DMS 273 (cell line): Measurements from ENCODE around the gene CLIP1.

Experiments
- DNase-seq: peaks from one replicate; lab custom pipeline; 2025; ENCODE audit not compliant: unreplicated experiment; lab: John Stamatoyannopoulos, UW

Gene CLIP1

DNA sequence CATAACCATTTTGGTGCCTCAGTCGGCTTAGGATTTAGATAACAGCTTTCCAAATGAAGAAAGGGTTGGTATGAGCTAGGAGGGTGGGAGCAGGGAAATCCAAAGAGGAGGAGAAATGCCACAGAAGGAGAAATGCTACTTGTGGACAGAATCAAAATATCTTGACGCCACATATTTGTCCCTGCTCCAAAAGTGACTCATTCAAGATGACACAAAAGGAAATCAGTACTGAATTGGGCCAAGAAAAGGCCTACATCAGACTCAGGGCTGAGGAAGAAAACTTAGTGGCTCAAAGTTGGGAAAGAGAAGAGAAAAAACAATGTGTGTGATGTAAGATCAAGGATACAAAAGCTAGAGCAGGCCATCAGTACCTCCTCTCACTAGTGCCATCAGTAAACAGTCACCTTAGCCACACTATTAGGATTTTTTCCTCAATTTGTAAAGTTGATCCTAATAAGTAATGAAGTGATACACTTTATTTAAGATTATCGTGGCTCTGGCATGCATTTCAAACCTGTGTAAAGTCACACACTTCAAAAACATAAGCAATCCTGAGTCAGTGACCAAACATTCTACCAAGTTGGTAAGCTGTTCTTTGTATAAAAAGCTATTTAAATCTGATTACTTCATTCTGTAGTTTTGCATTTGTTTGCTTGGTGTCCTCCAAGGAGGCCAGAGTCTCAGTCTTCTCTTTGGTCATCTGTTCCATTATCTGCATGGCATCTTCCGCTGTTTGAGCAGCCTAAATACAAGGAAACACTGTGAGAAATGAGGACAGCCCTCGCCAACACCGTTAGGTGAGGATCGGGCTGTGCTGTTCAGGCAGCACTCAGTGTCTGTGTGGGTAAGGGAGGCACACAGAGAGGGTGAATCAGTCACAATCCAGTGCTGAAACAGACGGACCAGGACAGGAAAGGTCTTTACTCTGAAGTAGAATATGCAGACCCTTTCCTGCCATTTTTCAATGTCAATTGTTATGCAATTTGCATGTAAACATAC, 103.6 kb downstream of the CLIP1 start:
- no peak for DNase-seq

DNA sequence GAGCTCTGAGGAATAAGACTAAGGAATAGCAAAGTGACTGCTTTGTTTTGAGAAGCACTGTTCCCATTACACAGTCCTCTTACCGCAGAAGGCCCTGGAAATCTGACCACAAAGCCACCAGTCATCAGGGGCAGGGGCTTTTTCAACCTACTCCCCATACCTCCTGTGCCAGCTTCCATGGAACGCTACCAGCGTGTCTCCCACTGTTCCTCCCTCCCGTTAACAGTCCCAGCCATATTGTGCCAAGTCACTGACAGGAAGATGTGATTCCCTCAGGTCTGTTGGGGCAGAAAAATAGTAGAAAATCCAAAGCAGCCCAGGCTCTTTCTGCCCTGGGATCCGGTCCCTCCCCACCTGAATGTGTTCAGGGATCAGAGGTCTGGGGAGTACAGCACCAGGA, 109.5 kb downstream of the CLIP1 start:
- no peak for DNase-seq

DNA sequence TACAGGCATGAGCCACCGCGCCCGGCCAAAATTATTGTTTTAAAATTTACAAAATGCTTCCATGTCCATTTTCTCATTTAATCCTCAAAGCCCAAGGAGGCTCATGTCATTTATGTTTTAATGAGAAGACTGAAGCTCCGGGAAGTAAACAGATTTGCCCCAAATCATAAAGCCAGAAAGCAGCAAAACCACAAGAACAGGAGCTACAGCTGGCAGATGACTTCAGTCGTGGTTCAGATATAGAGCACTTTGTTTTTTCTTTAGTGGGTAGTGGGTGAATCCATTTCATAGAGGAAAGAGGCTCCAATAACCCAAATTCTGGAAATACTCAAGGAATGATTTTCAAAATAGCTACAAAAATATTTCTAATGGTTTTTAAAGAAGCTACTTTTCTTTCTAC, 110.8 kb downstream of the CLIP1 start:
- DNase-seq = no peak

DNA sequence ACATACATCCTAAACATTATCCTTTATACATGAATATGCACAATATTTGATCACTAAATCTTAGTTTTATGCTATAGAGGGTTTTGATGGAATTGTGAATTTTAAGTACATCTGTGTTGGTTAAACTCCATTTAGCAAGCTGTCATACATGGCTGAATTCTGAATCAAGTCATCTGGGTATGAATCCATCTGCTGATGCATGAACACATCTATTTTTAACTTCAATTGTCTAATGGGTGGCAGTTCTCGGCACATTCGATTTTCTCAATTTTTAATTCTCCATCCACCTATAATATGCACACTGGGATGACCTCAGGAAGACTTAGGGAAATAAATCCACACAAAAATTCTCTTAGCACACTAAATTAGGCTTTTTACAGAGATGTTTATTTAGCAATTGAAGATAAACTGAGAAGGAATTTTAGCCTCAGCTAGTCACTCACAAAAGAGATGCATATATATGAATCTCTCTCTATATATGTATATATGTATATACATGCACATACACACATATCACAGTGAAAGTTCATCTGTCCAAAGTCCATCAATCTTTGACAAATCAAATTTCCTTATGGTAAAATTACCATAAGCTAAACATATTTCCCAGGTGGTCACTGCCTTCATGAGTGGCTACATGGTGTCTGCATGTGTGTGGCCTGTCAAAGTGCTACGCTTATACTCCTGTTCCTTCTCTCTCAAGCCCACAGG, 111.7 kb downstream of the CLIP1 start:
- DNase-seq = no peak

DNA sequence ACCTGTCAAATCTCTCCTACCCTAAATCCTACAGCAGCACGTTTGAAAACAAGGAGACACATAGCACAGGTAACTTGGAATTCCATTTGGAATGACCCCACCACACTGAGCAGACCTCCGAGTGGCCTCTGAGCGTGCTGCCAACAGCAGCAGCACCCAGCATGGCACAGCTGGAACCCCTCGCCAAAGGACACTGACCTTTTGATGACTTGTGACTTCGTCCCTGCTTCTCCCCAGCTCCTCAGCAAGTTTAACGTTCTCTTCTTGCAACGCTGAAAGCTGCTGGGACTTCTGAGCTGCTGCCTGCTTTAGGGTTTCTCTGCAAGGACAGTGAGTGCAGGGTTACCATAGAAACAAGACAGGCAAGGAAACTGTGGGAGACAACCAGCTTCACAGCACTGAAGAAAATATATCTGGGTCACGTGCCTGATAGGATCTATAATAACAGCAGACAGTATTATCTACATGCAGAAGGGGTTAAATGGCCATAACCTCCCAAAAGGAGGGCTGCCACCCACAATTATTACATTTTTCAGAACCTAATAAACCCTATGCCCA, 112.8 kb downstream of the CLIP1 start:
- DNase-seq = no peak

DNA sequence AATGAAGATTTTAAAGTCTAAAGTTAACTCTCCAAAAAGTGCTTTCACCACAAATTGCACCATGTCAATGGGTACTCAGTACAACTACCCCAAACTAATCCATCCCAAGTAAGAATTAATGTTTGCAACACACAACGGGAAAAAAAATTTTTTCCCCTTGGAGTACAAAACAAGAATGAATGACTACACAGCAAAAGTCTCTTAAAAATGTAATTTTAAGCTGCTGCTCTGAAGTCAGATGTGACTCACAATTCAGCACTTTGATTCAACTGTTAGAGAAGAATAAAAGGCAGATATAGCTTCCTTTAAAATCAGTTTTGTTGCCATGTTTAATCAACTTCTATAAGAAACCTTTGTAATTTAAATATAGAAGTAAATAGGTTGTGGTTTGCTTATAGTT, 113.7 kb downstream of the CLIP1 start:
- no peak for DNase-seq

DNA sequence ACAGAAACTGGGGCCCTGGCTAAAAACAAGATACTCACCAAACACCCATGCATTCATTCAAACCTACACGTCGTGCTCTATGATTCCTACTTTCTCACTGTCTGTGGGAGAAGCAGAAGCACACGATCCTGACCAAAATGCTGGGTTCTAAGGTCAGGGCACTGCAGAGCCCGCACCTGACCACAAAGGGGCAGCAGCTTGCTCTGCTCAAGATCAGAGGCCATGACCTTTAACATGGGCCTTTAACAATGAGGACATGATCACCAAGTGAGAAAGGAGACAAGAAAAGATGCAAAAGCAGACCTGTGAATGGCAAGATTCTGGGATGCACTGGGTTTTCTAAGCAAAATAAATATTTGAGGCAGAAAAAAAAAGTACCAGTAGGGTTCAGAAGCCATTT, 116.1 kb downstream of the CLIP1 start:
- no peak for DNase-seq

DNA sequence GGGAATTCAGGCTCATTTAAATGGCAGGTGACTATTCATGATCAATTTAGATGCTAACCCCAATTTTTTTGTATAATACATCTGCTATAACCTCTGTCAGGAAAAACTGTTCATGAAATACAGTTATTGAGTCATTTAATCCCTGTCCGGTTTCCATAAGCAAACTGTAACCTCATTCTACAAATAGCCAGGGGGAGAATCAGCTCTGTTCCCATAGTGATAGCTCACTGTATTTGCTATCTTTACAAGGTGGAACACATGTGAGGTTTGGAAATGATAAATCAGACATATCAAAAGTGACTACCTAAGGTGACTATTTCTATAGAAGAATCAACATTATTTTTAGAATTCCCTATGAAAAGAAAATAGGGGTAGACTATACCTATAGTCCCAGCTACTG, 117.5 kb downstream of the CLIP1 start:
- DNase-seq = no peak

DNA sequence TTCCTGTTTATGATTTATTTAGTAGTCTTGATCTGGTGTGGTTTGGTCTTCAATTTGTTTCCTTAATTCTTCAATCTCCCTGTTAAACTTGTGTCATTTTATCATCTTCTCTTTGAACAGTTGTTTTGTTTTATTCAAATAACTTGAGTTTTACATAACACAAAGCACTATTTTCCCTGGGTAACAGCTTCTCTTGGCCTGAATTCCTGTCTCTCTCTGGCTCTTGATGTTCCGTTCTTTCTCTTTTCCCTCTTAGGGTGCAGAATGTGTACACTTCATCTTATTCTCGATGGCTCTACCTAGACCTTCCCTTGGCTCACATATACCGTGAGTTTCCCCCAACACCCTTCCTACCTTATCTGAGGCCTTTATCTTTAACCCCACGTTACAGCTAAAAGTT, 119.4 kb downstream of the CLIP1 start:
- no peak for DNase-seq

DNA sequence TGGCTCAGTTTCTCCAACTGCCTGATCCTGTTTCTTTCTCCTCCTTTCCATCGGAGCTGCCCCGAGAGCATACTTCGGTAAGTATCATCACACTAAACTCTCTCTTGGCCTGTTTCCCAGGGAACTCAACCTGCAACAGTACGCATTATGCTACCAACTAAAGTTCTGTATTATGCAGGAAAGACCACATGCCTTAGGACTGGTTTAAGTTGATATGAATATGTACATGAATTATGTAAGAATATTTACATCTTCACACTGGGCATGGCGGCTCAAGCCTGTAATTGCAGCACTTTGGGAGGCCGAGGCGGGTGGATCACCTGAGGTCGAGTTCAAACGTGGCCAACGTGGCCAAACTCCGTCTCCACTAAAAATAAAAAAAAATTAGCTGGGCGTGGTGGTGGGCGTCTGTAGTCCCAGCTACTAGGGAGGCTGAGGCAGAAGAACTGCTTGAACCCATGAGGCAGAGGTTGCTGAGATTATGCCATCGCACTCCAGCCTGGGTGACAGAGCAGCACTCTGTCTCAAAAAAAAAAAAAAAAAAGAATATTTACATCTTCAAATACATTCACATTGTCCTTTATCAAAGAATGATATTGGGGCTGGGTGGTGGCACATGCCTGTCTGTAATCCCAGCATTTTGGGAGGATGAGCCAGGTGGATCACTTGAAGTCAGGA, 124.3 kb downstream of the CLIP1 start:
- DNase-seq = no peak

DNA sequence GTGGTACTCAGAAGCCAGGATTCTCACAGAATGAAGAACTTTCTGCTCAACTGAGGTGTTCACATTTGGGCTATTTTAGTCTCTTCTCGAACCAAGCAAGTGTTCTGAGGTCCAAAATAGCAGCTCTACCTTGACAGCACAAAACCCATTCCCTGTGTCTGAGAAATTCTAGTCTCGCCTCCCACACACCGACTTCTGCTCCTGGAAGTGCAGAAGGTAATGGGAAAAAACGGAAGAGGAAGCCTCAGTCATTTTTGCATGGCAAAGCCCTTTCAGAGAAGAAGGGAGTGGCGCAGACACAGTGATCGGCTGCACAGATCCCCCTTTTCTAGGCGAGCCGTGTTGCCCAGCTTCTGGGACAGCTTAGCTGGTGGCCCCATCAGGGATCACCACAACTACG, 125.0 kb downstream of the CLIP1 start:
- DNase-seq = no peak

DNA sequence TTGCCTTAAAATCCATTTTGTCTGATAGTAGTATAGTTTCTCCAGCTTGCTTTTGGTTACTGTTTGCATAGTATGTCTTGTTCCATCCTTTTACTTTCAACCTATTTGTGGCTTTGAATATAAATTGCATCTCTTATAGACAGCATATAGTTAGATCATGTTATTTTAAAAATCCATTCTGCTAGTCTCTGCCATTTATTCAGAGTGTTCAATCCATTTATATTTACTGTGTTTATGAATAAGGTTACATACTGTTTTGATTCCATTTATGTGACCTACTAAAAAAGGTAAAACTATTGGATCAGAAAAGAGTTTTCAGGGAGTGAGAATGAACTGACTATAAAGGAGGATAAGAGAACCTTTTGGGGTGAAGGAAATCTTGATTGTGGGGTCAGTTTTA, 126.6 kb downstream of the CLIP1 start:
- DNase-seq = no peak

DNA sequence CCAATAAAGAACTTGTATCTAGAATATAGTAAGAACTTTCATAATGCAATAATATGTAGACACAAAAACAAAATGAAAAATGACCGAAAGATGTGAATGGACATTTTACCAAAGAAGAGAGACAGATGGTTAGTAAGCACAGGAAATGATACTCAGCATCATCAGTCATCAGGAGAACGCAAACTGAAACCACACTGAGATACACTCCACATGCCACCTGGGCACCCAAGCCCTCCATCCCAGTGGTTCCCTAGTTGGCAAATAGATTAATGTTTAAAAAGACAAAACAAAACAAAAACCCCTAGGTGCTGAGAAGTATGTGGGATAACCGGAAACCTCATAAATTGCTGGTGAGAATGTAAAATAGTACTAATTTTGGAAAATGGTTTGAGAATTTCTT, 129.4 kb downstream of the CLIP1 start:
- DNase-seq = no peak

DNA sequence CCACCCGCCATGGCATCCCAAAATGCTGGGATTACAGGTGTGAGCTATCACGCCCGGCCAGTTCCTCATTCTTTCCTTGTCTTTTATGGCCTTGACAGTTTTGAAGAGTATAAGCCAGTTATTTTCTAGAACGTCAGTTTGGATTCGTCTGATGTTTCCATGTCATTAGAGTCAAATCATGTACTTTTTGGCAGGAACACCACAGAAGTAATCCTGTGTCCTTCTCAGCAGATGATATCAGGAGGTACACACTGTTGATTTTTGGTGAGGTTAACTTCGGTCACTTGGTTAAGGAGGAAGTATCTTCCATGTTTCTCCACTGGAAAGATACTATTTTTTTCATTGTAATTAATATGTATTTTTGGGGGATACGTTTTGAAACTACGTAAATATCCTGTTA, 131.0 kb downstream of the CLIP1 start:
- DNase-seq = no peak

DNA sequence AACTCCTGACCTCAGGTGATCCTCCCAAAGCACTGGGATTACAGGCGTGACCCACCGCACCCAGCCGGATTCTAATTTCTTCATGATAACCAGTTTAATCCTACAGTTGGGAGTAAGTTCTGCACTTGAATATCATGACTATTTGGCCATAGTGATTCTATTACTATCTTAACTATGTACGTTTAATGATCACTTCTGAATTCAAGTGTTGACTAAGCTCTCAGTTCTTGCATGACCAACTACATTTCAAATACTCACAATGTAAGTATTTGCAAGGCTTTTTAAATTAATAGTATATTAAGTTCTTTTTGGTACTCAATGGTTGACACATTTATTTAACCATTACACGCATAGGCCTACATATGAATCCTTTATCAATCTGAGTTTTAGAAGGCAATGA, 138.8 kb downstream of the CLIP1 start:
- no peak for DNase-seq

DNA sequence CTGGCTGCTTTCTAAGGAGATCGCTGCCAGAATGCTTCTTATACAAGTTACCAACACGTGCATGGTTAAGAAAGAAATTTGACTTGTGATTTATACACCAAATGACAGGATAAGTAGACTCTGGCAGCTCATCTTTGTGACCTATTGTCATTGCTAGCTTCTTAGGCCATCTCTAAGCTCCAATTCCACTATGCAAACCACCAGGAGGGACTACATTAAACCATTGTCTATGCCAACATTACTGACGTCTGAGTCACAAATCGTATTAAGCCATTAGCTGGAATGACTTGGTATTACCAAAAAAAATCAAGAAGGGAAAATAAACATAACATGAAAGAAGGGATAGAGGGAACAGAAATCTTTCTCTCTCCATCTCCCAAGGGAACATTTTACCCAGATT, 140.4 kb downstream of the CLIP1 start:
- DNase-seq = no peak

DNA sequence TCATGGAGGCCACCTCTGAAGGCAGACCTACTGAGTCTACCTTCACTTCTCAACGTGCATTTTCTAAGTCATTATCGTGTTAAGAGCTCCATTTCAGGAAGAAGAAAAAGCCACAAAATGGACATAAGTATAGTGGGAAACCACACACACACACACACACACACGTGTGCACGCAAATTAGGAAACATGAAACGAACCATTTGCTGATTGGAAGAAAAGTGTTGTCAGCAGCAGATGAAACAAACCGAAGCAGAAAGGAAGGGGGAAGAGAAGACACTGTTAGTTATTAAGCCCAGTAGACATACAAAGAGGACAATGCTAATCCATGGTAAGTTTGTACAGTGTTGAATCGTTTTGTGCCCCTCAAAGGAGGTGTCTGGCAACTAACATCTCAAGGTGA, 146.2 kb downstream of the CLIP1 start:
- no peak for DNase-seq

DNA sequence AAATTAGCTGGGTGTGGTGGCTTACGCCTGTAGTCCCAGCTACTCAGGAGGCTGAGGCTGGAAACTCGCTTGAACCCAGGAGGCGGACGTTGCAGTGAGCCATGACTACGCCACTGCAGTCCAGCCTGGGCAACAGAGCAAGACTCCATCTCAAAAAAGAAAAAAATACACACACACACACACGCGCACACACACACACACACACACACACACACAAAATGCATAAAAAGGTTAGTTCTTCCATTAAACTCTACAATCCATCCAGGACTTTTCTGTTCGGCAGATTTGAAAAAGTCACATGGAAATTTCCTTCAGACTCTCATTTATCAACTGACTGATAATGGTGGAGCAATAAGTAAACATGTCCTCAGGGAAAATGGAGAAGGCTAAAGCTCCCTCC, 147.0 kb downstream of the CLIP1 start:
- no peak for DNase-seq

DNA sequence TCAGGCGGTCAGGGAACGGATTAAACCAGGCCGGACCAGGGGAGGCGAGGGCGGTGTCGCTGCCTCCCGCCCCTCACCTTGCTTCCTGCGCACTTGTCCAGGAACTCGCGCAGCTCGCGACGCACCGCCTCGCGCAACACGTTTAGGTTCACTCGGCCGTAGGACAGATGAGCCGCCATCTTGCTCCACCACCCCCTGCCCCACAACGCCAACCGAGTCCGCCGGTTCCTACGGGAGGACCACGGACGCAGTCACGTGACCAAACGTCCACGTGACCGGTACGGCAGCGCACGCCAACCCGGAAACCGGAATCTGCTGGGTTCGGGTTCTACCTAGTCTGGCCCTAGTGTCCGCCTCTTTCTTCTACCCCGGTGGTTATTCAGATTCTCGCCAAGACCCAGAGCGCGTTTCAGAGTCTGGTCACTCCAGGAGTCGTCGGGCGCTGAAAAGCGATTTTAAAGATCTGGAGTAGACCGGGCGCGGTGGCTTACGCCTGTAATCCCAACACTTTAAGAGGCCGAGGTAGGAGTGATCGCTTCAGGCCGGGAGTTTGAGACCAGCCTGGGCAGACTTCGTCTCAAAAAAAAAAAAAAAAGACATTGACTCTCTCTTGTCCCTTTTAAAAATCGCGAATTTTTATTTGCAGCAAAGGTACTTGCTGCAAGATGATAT, 156.1 kb downstream of the CLIP1 start, which contains the start of gene VPS33A:
Gene VPS33A (minus strand): TSS at position 265 of the 672 bp plus-strand sequence. CDS start 86 bp downstream, at position 179.
- peak; percentile 97 for DNase-seq

DNA sequence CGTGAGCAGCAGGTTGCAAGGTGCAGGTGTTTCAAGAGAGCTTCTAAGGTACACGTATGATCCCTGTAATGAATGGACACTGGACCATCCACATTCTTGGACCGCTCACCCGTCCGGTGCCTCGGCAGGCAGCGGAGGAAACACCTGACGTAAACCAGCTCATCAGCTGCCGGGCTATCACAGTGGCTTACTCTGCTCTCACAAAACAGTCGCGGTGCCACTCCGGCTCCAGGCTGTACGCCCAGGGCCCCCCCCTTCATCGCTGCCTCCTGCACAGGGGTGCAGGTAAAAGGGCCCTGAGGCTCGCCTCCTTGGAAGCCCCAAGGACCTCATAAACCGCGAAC, 156.6 kb downstream of the CLIP1 start:
- peak; percentile 58 for DNase-seq

DNA sequence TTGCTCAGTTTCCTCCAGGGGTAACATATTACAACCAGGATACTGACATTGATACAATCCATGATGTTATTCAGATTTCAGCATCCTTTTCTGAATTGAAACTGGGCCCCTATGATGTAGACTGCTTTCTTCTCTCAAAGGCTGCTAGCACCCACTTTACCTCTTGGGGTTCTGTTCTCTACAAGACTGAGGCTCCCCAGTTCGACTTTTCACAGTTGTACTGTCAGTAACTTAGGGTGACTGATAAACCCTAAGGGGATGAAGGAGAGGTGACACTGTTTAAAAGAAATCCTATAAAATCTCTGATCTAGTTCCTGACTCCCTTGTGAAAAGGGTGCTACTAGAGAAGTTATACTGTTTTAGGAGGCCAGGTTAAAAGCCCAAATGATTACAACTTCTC, 157.0 kb downstream of the CLIP1 start:
- no peak for DNase-seq
